Stimulated activated naive B cell treated with anti-CD40 and anti-IgM and Interleukin-4, amounts not matched to agents 10 μg/mL and 1 μg/mL and 100 μg/mL, for 72 hours (primary cell): ENCODE measurements around the gene RPL4.

Source experiments
- ATAC-seq, 2 donors: fragments of 150-1000 bp; cut with Tn5 transposase; replicated peaks; 2 replicates each; pipeline ENCODE4 v1.10.0; 2021; ENCODE audit warnings: moderate library complexity in 1 of 2
- DNase-seq: peaks from one replicate; pipeline ENCODE4 v3.0.0; 2021
- H3K27ac Mint-ChIP-seq: one replicate; pipeline ENCODE4 v1.8.0; 2022; ENCODE audit warnings: mild to moderate bottlenecking, mixed read lengths
- H3K27me3 Mint-ChIP-seq, 2 donors: one replicate each; pipeline ENCODE4 v1.8.0; 2022; ENCODE audit warnings: mixed read lengths in 2 of 2
- H3K36me3 Mint-ChIP-seq, 2 donors: one replicate each; pipeline ENCODE4 v1.8.0; 2022; ENCODE audit warnings: mixed read lengths in 2 of 2, mild to moderate bottlenecking in 1 of 2
- H3K4me1 Mint-ChIP-seq, 2 donors: one replicate each; pipeline ENCODE4 v1.8.0; 2022; ENCODE audit warnings: mixed read lengths in 2 of 2, mild to moderate bottlenecking in 1 of 2
- H3K4me3 Mint-ChIP-seq, 2 donors: one replicate each; pipeline ENCODE4 v1.8.0; 2022; ENCODE audit warnings: mild to moderate bottlenecking in 2 of 2, mixed read lengths in 2 of 2, moderate library complexity in 1 of 2
- H3K9me3 Mint-ChIP-seq, 2 donors: one replicate each; pipeline ENCODE4 v1.8.0; 2022; ENCODE audit warnings: mixed read lengths in 2 of 2, mild to moderate bottlenecking in 1 of 2

The RPL4 gene

GRCh38 chr15:66459818-66460615 is 44.6 kb downstream of the RPL4 start:
- no peak overlapping the region for H3K27ac Mint-ChIP-seq
- H3K36me3 Mint-ChIP-seq, result peaks cover 25 to 46% of the 10 kb centered on the region in 2 donors
- H3K4me3 Mint-ChIP-seq, result no peak overlapping the region
- ATAC-seq (no peak), DNase-seq (no peak)
- H3K9me3 Mint-ChIP-seq, result no peaks in the 10 kb centered on the region
- peaks cover 0 to 7% of the 10 kb centered on the region in 2 donors for H3K4me1 Mint-ChIP-seq
- H3K27me3 Mint-ChIP-seq, result no peaks in the 10 kb centered on the region

- no peak for ATAC-seq
- DNase-seq, result no peak
- peaks cover 20 to 33% of the 10 kb centered on the region in 2 donors for H3K36me3 Mint-ChIP-seq
- no peaks in the 10 kb centered on the region for H3K9me3 Mint-ChIP-seq
- no peaks in the 10 kb centered on the region for H3K27me3 Mint-ChIP-seq
- no peak overlapping the region for H3K27ac Mint-ChIP-seq
- H3K4me1 Mint-ChIP-seq, result peaks cover 0 to 7% of the 10 kb centered on the region in 2 donors
- no peak overlapping the region for H3K4me3 Mint-ChIP-seq
Measured at GRCh38 chr15:66456211-66456610, 48.4 kb downstream of the RPL4 start.

- H3K4me3 Mint-ChIP-seq, result no peak overlapping the region
- no peak overlapping the region for H3K27ac Mint-ChIP-seq
- no peak for ATAC-seq
- H3K27me3 Mint-ChIP-seq, result no peaks in the 10 kb centered on the region
- peaks cover 14 to 22% of the 10 kb centered on the region in 2 donors for H3K36me3 Mint-ChIP-seq
- no peaks in the 10 kb centered on the region for H3K4me1 Mint-ChIP-seq
- DNase-seq, result no peak
- H3K9me3 Mint-ChIP-seq, result no peaks in the 10 kb centered on the region
Measured at GRCh38 chr15:66454143-66454542, 50.5 kb downstream of the RPL4 start.

- Mint-ChIP-seq H3K9me3 (peaks cover 0 to 2% of the 10 kb centered on the region in 2 donors), H3K4me3 (no peak overlapping the region), H3K27ac (no peak overlapping the region), H3K4me1 (peaks cover 0 to 2% of the 10 kb centered on the region in 2 donors), H3K36me3 (peaks cover 11 to 21% of the 10 kb centered on the region in 2 donors), H3K27me3 (no peaks in the 10 kb centered on the region)
- ATAC-seq (no peak), DNase-seq (no peak)
Measured at GRCh38 chr15:66452971-66453580, 51.6 kb downstream of the RPL4 start.

- Mint-ChIP-seq H3K9me3 (peaks cover 0 to 2% of the 10 kb centered on the region in 2 donors), H3K4me3 (no peak overlapping the region)
- ATAC-seq, result no peak
Measured at GRCh38 chr15:66452420-66452819, 52.2 kb downstream of the RPL4 start.

More at GRCh38 chr15:66452420-66452819, 52.2 kb downstream of the RPL4 start:
- Mint-ChIP-seq H3K27ac (no peak overlapping the region), H3K36me3 (peaks cover 16 to 27% of the 10 kb centered on the region in 2 donors), H3K27me3 (no peaks in the 10 kb centered on the region), H3K4me1 (peaks cover 0 to 3% of the 10 kb centered on the region in 2 donors)
- DNase-seq, result no peak
